HG03103 (cell line): ENCODE data around the gene SP2.

Experiments used
- ATAC-seq: cut with Tn5 transposase; IDR thresholded peaks from one replicate; pipeline ENCODE4 v1.9.1; 2021; ENCODE audit warnings: low read depth; ENCODE audit not compliant: unreplicated experiment

SP2 gene

DNA sequence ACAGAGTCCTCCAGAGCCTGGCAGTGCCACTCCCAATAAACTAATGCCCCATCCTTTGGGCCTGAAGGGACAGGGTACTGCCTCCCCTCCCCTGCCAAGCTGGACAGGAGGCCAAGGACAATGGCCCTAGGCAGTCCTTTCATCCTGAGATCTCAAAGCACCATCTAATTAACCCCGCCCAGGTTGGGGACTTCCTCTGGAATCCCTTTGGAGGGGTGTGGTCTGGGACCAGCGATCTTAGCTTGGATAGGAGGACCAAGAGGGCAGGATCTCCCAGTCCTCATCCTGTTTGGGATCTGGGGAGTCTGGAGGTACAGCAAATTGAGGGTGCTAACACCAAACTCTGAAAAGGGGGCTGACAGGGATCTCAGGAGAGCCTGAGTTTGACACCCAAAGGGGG, 26.9 kb upstream of the SP2 start:
- ATAC-seq, result no peak

DNA sequence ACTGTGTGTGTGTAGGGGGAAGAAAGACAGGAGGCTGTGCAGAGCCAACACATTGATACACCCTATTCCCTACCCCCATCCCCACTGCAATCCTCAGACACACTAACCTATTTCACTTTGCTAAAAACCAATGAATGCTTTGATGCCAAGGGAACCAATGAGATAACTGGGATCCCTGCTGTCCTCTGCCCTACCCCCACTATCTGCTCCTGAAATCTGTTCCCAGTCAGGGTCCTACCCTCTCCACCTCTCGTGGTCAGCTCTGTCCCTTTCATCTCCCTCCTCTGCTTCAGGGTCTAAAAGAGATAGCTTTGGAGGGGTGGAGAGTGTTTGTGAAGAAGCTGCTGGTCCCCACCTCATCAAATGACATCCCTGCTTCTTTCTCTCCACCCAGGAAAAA, 26.0 kb upstream of the SP2 start:
- no peak for ATAC-seq

DNA sequence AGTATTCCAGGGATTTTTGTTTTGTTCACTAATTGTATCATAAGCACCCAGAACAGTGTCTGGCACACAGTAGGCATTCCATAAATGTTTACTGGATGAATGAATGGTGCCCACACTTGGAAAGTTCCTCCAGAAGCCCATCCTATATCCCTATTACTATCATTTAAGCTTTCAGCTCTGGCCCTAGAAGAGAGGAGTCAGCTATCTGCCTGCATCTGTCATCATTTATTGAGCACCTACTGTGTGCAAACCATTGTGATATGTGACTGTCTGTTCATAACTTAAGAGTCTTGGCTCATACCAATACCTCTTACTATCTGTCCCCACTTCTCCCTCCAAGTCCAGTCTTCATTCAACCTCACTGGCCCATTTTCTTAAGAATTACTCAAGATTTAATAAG, 25.0 kb upstream of the SP2 start:
- ATAC-seq, result no peak

DNA sequence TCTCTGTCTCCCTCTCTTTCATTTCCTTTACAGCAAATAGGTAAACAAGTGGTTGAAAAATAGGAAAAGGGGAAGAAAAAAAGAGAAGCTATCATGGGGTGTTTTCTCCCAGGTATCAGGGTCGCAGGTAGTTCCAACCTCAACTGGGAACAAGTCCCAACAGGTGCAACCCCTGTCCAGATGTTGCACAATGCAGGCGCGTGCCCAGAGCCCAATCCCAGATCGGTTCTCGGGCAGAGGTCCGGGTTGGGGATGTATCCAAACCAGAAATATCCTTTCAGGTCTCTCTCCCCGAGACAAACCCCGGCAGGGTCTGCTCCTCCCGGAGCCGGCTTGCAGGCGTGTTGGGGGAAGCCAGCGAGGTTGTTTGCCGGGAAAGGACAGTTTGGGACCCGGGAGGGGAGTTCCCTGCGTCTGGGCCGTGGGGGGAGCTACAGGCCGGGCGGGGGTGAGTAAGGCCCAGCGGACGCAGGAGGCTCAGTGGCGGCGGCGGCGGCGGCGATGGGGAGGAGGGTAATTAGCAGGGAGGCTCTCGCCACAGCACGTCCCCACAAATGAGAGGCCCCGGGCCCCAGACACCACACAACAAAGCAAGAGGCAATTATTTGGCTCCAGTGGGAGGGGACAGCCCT, 23.9 kb upstream of the SP2 start:
- no peak for ATAC-seq

DNA sequence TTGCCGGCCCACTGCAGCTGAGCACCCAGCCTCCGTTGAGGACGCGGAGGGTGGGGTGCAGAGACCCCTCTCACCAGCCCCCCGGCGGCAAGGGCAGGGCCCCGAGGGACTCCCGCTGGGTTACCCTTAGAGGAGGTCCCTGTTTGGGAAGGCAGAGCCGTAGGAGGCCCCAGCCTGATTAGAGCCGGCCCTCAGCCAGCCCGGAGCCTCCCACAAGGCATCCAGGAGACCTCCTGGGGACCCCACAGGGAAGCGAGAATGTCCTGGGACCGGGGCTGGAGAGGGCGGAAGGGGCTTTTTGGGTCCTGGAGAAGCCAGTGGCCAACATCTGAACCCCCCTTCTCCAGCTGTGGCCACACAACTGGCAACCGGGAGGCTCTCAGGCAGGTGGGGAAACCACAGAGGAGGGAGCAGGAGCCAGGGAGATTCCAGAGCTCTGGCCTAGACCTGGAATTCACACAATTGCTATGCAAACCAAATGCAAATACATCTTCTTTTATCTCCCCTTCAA, 23.3 kb upstream of the SP2 start:
- ATAC-seq, result no peak

DNA sequence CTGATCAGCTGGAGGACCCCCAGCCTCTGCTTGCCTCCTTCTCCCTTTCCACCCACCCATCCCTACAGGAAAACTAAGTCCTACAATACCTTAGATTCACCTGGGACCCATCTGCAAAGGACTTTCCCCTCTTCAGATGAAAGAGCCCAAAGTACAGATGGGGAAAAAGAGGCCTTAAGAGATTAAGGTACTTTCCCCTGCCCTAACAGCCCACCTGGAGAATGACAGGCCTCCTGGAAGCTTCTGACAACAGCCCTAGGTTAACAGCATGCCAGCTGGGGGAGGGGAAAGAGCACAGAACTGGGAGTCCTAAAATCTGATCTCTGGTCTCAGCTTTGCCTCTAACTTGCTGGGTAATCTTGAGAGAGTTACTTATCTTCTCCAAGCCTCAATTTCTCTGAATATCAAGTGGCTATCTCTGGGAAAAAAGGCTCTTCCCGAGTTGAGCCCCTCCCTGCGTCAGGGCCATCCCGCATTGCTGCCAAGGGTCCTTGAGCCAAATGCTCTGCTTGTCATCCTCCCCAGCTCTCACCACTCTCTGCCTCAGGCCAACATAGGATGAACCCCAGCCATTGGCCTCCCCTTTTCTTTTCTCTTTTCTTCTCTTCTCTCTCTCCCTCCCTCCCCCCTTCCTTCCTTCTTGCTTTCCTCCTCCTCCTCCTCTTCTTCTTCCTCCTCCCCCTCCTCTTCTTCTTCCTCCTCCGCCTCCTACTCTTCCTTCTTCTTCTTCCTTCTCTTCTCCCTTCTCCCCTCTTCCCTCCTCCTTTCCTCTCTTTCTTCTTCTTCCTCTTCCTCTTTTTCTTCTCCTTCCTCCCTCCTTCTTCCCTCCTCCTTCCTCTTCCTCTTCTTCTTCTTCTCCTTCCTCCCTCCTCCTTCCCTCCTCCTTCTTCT, 22.6 kb upstream of the SP2 start:
- no peak for ATAC-seq

DNA sequence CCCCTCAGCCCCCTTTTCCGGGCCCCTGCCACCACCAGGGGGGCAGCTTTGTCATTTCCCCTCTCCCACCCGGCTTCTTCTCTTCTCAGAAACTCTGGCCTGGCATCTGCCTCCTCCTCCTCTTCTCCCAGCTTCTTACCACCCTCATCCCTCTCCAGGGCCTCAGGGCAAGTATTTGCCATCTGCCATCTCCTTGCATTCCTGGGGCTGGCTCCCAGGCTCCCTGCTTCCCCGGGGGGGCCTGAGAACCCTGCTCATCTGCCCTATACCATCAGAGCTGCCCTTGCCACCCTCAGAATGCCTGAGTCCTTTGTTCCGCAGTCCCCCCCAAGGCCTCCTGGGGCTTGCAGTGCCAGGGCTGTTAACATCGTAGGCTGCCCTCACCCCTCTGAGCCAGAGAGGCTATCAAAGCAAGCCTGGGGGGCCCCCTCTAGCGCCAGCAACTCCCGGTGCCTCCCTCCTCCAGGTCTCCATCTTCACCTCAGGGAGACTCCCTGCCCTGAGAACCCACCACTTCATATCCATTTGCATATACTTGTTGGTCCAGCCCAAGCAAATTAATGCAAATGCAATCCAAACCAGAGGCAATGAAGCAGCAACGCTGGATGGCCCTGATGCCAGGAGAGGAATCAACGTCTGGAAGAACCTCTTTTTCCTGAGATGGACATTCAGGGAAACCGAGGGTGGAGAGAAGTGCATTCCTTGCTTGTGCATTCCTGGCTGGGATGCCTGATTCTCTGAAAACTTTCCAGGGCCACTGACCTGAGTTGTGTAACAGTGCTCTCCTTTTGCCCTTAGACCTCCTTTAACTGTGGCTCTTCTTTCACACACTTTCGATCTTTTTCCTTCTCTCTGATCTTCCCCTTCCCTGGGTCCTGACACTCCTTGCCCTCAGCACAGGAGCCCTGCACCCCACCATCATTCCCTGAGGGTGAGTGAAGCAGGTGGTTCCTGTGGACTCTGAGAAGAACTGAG, 20.7 kb upstream of the SP2 start:
- no peak for ATAC-seq

DNA sequence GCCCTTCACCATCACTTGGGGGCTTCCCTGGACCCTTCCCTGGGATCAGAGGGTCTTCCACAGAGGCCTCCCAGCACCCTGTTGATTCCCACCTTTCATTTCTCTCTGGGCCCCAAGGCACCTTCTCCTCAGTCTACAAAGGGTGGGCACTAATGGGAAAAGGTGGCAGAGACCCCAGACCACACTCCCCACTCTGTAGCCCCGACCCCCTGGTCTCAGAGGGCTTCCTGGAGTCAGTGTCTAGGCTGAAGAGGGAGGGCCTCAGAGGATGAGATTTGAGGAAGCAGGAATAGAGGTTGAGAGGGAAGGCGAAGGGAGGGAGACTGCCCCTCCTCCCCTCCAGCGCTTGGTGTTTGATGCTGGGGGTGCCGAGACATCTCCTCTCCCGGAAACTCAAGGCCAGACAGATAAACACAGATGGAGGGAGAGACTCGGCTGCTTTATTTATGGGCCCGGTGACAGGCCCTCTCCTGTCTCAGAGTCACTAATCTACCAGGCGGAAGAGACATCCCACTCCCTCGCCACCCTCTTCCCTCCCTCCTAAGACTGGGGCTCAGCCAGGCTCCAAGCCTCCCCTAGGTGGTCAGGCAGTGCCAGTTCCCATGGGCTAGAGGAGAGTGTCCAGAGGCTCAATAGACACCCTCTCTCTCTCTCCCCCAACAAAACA, 18.5 kb upstream of the SP2 start:
- ATAC-seq, result no peak

DNA sequence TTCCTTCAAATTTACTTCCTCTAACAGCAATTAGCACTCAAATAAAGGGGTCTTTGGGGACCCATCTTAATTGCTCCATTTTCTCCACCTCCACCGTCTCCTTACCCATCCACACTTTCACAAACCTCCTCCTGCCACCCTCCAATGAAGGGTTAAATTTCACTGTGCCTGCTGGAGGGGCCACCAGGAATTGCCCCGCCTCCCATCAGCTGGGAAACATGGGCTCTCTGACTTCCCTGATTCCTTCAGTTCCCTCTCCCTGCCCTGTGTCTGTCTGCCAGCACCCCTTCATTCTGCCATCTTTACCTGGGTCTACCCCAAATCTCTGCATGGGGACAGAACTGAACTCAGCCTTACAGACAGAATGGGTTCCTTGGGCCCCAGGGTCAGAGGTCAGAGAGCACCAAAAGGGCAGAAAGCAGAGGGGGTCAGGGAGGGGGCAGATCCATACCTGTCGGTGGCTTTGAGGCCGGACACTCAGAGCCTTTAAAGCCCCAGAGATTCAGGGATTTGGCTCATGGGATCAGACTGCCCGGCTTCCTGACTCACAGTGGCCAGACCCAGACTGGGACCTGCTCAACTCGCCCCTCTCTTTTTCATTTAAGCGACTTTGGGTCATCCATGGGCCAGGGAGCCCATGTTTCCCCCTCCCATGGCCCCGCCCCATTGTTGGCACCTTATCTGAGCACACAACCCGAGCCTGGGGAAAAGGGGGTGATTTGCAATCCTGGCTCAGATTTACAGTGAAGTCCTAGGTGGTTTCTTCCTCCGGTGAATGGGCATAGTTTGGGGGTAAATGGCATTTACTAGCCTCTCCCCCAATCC, 17.6 kb upstream of the SP2 start:
- ATAC-seq, result no peak

DNA sequence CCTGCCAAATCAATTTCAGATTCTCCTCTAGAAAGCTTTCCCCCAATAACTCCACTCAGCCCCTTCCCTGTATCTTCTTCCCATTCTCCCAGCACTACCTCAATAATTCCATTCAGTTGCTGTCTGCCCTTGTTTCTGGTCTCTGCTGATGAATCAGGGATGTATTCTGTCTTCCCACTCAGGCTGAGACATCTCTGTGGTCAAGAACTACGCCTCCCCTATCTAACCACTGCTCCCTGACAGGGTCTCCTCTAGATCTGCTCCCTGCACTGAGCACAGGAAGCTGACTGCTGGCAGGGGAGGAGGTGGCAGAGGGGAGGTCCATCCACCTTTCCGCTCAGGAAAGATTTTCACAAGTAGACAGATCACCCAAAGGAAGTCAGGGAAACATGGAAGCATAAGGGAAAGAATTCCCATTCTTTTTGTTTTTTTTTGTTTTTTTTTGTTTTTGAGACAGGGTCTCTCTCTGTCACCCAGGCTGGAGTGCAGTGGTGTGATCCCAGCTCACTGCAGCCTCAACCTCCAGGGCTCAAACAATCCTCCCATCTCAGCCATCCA, 16.9 kb upstream of the SP2 start:
- ATAC-seq, result no peak

DNA sequence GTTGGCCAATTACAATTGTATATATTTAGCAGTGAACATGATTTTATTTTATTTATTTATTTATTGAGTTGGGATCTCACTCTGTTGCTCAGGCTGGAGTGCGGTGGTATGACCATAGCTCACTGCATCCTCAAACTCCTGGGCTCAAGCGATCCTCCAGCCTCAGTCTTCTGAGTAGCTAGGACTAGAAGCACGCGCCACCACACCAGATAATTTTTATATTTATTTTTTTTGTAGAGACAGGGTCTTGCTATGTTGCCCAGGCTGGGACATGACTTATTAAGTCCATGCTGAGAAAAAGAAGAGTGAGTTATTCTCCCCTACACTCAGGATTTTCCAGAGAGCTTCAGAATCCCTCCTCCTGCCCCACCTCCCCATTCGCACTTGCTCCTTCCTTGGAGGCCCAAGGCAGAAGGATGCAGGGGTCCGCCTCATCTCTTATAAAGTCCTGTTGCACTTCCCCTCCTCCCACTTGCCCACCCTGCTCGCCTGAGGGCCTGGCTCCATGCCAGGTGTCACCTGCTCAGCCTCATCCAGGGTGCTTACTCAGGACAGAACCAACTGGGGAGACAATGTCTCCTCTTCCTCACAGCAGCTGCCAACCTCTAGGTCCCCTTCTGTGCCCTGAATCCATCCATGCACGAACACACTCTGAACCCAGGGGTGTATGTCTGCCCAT, 16.1 kb upstream of the SP2 start:
- no peak for ATAC-seq

DNA sequence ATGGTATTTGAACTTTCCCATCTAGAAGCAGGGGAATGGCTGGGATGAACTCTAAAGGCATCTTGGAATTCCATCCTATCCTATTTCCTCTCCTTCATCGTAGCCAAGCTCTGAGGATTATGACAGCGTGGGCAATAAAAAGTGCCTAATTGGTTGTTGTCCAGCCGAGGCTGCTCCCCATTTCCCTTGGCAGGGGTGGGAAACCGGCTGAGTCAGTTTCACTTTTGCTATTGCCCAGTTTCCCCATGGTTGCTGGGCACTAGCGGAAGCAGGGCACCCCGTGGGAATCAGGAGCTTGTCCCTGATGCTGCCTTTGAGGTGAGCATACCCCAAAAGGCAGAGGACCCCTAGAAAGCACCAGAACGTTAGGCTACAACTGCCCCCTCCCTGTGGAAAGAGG, 13.8 kb upstream of the SP2 start:
- ATAC-seq, result no peak

DNA sequence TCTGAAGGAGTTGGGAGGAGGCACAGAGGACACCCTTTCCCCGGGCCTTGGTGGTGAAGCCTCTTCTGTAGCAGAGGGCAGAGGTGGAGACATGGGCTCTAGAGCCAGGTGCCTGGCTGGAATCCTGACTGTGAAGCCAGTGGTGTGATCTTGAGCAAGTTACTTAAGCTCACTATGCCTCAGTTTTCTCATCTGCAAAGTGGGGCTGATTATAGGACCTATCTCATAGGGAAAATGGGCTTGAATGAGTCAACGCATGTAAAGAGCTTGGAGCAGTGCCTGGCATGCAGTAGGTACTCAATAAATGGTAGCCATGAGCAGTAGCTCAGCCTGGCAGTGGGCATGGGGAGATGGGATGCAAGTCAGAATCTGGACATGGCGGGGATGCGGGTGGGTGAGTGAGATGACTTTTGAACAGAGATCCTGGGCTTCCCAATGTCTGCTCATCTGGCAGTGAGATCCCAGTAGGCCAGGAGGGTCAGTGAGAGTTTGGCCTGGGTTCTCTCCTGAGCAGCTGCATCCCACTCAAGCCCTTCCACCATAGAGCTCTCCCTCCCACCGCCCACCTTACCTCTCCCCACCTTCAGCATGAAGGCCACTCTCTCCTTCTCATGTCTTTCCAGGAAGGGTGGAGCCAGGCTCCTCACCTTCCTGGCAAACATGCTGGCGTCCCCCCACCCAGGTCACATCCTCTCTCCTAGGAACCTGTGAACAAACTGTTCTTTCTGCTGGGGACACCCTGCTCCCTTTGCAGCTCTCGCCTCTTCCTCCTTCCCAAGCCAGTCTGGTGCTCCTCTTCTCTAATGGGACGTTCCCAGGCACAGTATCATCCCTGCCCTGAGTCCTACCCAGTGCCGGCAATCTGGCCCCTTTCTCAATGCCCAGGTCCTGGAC, 13.1 kb upstream of the SP2 start:
- ATAC-seq, result no peak

DNA sequence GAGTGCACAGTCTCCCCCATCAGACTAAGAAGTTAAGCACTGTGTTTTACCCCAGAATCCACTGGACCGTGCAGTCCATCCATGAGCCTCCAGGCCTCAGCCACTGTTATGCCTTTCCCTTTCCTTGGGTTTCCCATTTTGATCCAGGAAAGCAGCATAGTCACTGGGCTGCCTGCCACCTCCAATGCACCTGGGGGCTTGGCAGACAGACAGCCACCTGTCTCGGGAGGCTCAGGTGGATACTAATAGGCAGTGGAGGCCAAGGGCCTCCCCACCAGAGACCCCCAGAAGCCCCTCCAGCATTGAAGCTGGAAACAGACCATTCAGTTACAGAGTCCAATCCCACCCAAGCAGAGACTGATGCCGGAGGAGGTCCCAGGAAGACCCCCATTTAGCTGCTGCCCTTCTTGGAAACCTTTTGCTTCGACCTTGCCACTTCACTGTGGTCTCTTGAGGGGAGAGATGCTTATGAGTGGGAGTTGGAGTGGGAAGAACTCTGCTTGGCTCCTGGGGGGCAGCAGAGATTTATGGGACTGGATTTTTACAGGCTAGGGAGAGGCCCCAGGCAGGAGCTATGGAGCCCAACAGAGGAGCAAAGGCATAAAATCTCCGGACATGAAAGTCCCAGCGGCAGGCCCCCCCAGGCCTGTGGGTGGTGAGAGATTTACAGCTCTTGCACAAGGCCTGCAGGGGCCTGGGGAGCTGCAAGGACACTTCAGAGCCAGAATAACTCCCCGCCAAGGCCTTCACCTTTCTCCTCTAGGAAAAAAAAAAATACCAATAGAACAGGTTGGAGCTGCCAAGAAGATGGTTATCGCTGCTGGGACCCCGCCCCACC, 12.2 kb upstream of the SP2 start:
- ATAC-seq, result no peak

DNA sequence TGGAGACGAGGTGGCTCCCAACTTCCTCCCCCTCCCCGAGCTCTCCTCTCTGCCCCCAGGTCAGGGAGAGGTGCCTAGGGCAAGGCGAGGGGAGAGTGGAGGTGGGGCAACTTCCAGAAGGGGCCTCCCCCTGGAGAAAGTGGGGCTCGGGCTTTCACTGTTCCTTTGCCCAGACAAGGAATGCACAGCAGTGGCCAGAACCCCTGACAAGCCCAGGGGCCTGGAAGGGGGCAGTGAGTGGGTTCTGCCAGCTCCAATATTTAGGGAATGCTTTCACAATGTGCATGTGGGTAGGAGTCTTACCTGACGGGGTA, 11.7 kb upstream of the SP2 start:
- no peak for ATAC-seq

DNA sequence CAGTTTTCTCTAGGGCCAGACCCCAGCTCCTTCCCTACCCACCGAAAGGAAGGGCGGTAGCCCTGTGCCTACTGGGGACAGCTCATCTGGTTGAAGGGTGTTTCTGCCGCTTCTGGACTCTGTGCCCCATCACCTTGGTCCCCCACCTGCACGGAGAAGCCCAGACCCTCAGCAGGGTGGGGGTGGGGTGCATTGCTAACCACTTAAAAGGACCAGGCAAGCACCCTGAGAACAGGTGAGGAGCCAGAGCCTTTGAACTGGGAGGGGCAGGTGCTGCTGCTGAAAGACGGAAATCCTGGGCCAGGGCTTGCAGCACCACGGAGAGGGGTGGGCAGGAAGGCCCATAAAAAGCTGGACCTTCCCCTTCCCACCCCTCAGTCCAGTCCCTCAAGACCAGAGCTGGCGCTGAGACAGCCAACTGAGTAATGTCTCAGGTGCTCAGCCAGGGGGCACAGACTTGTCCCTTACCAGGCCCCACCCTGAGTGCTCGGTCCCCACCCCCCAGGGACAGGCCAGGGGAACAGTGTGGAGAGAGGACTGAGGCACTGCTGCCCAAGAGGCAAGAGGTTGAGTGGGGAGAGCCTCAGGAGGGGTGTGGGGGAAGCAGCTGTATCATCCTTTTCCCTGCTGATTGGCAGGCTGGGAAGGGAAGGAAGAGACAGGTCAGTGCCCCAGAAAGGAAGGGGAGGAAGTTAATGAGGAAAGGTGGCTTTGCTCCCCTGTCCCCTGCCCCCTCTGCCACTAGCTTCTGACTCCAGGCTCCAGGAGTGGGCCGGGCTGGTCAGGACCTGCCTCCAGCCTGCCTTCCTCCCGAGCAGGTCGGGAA, 10.9 kb upstream of the SP2 start:
- ATAC-seq, result no peak
